ENCODE data around the gene GRK5.

GRK5 gene

GRCh38 chr10:119309423-119309770, 102.0 kb downstream of the GRK5 start:
- Histone ChIP-seq H3K4me2 (ENCODE audit: low read length) (peak overlapping the region; percentile 55), H4K20me1 (ENCODE audit: insufficient read depth, low read length) (peaks cover 7% of the 10 kb centered on the region), H3K27me3 (ENCODE audit: low read depth, low read length) (no peaks in the 10 kb centered on the region), H3K79me2 (ENCODE audit: low read length) (no peaks in the 10 kb centered on the region), H2AFZ (ENCODE audit: low read depth, low read length) (no peak overlapping the region), H3K9ac (ENCODE audit: low read length) (no peak overlapping the region; the same call in 1 of the 2 replicates), H3K36me3 (replicated peaks; ENCODE audit: low read depth, low read length) (no peaks in the 10 kb centered on the region), H3K4me3 (ENCODE audit: low read length) (no peak overlapping the region), H3K4me1 (ENCODE audit: low read length) (peaks cover 70% of the 10 kb centered on the region), H3K9me3 (ENCODE audit: insufficient read depth, low read length) (no peaks in the 10 kb centered on the region), H3K27ac (ENCODE audit: low read length) (no peak overlapping the region)
- TF ChIP-seq EZH2phosphoT487 (IDR thresholded peaks at IDR 0.05; ENCODE audit: low read depth): no peak
- no peak for TF ChIP-seq CTCF (IDR thresholded peaks at IDR 0.05; ENCODE audit: low read depth, low read length)

- Histone ChIP-seq H3K27me3 (ENCODE audit: low read depth, low read length) (no peaks in the 10 kb centered on the region), H3K4me1 (ENCODE audit: low read length) (peaks cover 72% of the 10 kb centered on the region), H3K9ac (ENCODE audit: low read length) (no peak overlapping the region), H2AFZ (ENCODE audit: low read depth, low read length) (no peak overlapping the region), H3K4me3 (ENCODE audit: low read length) (no peak overlapping the region), H3K27ac (ENCODE audit: low read length) (no peak overlapping the region), H3K9me3 (ENCODE audit: insufficient read depth, low read length) (no peaks in the 10 kb centered on the region), H3K79me2 (ENCODE audit: low read length) (no peaks in the 10 kb centered on the region), H3K36me3 (replicated peaks; ENCODE audit: low read depth, low read length) (no peaks in the 10 kb centered on the region), H4K20me1 (ENCODE audit: insufficient read depth, low read length) (peaks cover 19% of the 10 kb centered on the region), H3K4me2 (ENCODE audit: low read length) (no peak overlapping the region)
- TF ChIP-seq EZH2phosphoT487 (IDR thresholded peaks at IDR 0.05; ENCODE audit: low read depth): no peak
- no peak for TF ChIP-seq CTCF (IDR thresholded peaks at IDR 0.05; ENCODE audit: low read depth, low read length)
These were observed 103.4 kb downstream of the GRK5 start for GRCh38 chr10:119310806-119311205.

- H4K20me1 ChIP-seq (ENCODE audit: insufficient read depth, low read length): peaks cover 24% of the 10 kb centered on the region
- H3K4me2 ChIP-seq (ENCODE audit: low read length): no peak overlapping the region
- peaks cover 62% of the 10 kb centered on the region for H3K4me1 ChIP-seq (ENCODE audit: low read length)
- H3K36me3 ChIP-seq (replicated peaks; ENCODE audit: low read depth, low read length): no peaks in the 10 kb centered on the region
- no peaks in the 10 kb centered on the region for H3K27me3 ChIP-seq (ENCODE audit: low read depth, low read length)
- H3K79me2 ChIP-seq (ENCODE audit: low read length): no peaks in the 10 kb centered on the region
- H3K9me3 ChIP-seq (ENCODE audit: insufficient read depth, low read length): no peaks in the 10 kb centered on the region
- H3K4me3 ChIP-seq (ENCODE audit: low read length): no peak overlapping the region
- no peak overlapping the region for H3K9ac ChIP-seq (ENCODE audit: low read length)
- no peak overlapping the region for H3K27ac ChIP-seq (ENCODE audit: low read length)
- TF ChIP-seq CTCF (IDR thresholded peaks at IDR 0.05; ENCODE audit: low read depth, low read length) (no peak), EZH2phosphoT487 (IDR thresholded peaks at IDR 0.05; ENCODE audit: low read depth) (no peak)
- no peak overlapping the region for H2AFZ ChIP-seq (ENCODE audit: low read depth, low read length)
These were observed 104.9 kb downstream of the GRK5 start for GRCh38 chr10:119312241-119312640.

- no peaks in the 10 kb centered on the region for H3K9me3 ChIP-seq (ENCODE audit: insufficient read depth, low read length)
- H3K9ac ChIP-seq (ENCODE audit: low read length): no peak overlapping the region
- H4K20me1 ChIP-seq (ENCODE audit: insufficient read depth, low read length): peaks cover 24% of the 10 kb centered on the region
- peak overlapping the region; percentile 57 for H3K4me2 ChIP-seq (ENCODE audit: low read length)
- no peaks in the 10 kb centered on the region for H3K36me3 ChIP-seq (replicated peaks; ENCODE audit: low read depth, low read length)
- no peaks in the 10 kb centered on the region for H3K27me3 ChIP-seq (ENCODE audit: low read depth, low read length)
- no peak overlapping the region for H2AFZ ChIP-seq (ENCODE audit: low read depth, low read length)
- peaks cover 55% of the 10 kb centered on the region for H3K4me1 ChIP-seq (ENCODE audit: low read length)
- H3K79me2 ChIP-seq (ENCODE audit: low read length): no peaks in the 10 kb centered on the region
- TF ChIP-seq EZH2phosphoT487 (IDR thresholded peaks at IDR 0.05; ENCODE audit: low read depth): no peak
- TF ChIP-seq CTCF (IDR thresholded peaks at IDR 0.05; ENCODE audit: low read depth, low read length): no peak
- H3K4me3 ChIP-seq (ENCODE audit: low read length): 0 out of 2 replicates have a peak overlapping the region, but pooled peaks have one; percentile 32
- H3K27ac ChIP-seq (ENCODE audit: low read length): no peak overlapping the region
These were observed 105.7 kb downstream of the GRK5 start for GRCh38 chr10:119313024-119313423.

Measured in OCI-LY3 (cell line).